HT-29 (cell line): Measurements from ENCODE around the gene KRTAP20-1. TPM values are rescaled to one million over a fixed set of nuclear protein-coding genes. Genes with fewer than 3 reads are reported as not detected.

ENCODE experiments used
- DNase-seq: peaks from one replicate; pipeline ENCODE4 v3.0.0-alpha.2; 2015; ENCODE audit warnings: low spot score
- total RNA-seq: library from RNA; depleted of rRNA; stranded (reverse); fragments of >200 nt; shearing (Covaris generic); gene quantifications from 2 replicates; pipeline ENCODE4 v1.2.3, GENCODE V29; 2014; rRNA removed

Gene KRTAP20-1, protein sequence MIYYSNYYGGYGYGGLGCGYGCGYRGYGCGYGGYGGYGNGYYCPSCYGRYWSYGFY
- not detected in 2 replicates for total RNA-seq

- DNase-seq: no peak
Observed at GRCh38 chr21:30616125-30616524, at the start of gene KRTAP20-1. KRTAP20-1 (plus strand) TSS chr21:30616425; CDS start chr21:30616455, 30 bp downstream.

GRCh38 chr21:30567617-30568016 lies 48.6 kb upstream of the KRTAP20-1 start:
- DNase-seq: no peak

- DNase-seq: no peak
Observed at GRCh38 chr21:30577766-30578165, 38.5 kb upstream of the KRTAP20-1 start.

- no peak for DNase-seq
Observed at GRCh38 chr21:30579346-30579745, 36.9 kb upstream of the KRTAP20-1 start.

DNA sequence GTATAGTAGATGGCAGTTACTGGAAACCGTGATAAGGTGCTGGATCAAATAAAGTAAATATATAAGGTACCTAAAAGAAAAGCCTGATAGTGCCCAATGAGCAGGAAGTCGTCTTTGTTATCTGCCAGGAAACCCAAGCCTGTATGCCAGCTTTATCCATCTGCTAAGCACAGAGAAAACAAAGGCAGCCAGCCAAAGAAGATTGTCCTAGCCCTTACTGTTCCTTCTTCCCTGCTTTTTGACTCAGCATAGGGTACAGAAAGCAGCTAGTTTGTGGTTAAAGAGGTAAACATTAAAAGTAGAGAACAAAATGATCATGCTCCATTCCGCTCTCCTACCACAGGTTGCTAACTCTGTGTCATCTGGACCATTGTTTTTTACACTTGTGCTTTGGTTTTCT lies 36.1 kb upstream of the KRTAP20-1 start:
- no peak for DNase-seq

- no peak for DNase-seq
Observed at GRCh38 chr21:30582870-30583269, 33.4 kb upstream of the KRTAP20-1 start.

DNA sequence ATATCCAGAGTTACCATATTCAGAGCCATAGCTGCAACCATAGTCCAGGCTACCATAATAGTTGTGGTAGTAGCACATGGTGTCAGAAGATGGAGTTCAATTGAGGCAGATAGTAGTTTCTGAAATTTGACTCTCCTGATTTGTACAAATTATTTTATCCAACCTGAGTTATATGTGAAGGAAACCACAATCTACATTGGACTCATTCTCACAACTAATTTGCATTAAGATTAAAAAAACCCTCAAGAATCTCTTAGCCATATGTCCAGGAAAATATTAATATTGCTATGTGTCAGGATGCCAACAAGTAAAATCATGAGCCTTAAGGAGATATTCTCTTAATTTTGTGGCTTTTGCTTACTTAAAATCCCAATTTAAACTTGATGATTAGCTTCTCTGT lies 25.9 kb upstream of the KRTAP20-1 start, which contains the start of gene KRTAP22-2:
KRTAP22-2 (minus strand) TSS at position 101 of the 400 bp plus-strand sequence.
- DNase-seq: no peak

GRCh38 chr21:30592140-30592539 lies 24.1 kb upstream of the KRTAP20-1 start, which contains the start of gene KRTAP6-3:
KRTAP6-3 (plus strand) TSS chr21:30592440; CDS start chr21:30592446, 6 bp downstream.
- no peak for DNase-seq

DNA sequence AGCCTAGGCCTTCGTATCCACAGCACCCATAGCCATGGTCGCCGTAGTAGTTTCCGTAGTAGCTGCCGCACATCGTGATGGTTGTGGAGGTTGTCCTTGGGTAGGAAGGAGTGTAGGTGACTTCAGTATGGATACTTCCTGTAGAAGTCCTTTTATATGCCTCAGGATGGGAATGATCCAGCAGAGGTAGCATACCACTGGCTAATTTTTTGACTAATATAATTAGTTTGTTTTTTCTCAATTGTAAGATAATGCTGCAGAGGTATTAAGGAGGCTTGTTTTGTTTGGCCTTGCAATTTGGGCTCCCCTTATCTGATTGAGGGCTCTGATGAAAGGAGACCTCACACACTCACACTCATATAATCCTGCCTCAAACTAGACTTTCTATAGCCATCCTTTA lies 17.4 kb upstream of the KRTAP20-1 start, which contains the start of gene KRTAP6-2:
KRTAP6-2 (minus strand) TSS at position 101 of the 400 bp plus-strand sequence; CDS start at position 73, 28 bp downstream.
- no peak for DNase-seq

DNA sequence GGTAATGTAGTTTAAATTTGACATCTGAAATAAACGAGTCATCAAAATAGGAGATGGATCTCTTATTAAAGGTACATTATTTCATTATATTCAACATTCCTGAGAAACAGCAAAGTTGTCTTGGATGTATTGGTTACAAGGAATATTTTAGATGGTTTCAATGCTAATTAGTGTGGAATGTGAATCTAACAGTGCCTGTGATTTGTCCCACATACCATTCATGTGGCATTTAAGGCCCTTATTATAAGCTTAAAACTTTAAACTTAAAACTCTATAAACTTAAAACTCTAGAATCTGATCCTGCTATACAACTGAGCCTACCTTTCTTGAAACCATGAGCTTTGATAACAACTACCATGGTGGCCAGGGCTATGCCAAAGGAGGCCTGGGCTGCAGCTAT lies 15.4 kb upstream of the KRTAP20-1 start, which contains the start of gene KRTAP22-1:
KRTAP22-1 (plus strand) TSS at position 301 of the 400 bp plus-strand sequence.
- DNase-seq: no peak

- peak; percentile 1 for DNase-seq
Observed at GRCh38 chr21:30605968-30606367, 10.3 kb upstream of the KRTAP20-1 start.

DNA sequence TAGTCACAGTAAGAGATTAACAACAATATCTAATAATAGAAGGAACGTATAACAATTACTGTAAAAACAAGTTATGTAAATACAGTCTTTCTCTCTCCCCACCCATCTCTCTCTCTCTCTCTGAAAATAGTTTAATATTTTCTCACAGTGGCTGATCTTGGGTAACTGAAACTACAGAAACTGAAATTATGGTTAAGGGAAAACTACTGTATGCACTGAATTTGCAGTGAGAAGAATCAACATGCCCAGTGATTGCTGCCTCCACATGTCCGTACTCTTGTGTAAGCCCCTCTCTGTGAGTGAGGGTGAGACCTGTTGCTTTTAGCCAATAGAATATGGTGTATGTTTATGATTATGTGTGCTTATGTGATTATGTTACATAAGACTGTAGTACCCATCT lies 4.1 kb upstream of the KRTAP20-1 start:
- DNase-seq: no peak

DNA sequence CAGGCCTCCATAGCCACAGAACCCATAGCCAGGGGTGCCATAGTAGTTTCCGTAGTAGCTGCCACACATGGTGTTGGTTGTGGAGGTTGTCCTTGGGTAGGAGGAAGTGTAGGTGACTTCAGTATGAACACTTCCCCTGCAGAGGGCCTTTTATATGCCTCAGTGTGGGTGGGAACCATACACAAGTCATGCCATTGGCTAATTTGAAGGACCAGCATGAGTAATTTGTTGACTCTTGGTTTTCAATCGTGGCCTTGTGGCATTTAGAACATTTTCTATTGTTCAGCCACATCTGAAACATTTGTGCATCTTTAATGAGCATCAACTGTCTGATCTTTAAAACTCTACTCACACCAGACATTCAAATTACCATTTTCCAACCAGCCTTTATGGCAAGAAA lies 2.4 kb upstream of the KRTAP20-1 start, which contains the start of gene KRTAP6-1:
KRTAP6-1 (minus strand) TSS at position 95 of the 400 bp plus-strand sequence; CDS start at position 69, 26 bp downstream.
- no peak for DNase-seq

DNA sequence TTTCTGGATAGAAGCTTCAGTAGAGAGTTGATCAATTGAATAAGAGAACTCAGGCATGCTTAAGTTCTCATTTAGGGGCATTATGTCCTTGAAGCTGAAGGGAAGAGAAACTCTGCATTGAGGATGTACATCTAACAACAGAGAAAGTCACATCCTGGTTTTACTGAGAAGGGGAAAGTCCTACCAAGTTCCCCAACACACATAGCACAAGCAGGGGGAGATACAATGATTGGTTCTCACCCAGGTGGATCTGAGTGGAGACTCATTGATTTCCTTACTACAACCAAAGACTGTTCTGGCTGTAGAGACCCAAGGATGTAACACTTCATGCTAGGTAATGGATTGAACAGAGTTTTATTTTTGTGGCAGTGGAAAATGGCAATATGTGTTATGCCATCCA lies 1.0 kb upstream of the KRTAP20-1 start:
- no peak for DNase-seq

DNA sequence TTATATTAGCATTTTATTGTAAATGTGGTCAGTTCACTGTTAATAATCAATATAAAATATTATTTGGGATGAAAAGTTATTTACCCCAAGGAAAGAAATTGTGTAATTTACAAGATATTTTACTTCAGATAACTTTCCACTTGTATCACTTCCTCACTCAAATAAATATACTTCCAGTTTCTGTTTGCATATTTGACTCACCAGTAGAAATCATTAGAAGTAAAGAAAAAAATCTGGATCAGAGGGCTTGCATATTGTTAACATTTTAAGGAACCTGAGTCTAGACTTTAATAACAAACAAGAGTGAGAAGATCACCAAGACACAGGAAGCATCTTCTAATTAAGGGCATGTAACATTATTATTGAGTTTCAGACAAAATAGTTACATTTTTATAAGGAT lies 3.9 kb downstream of the KRTAP20-1 start:
- no peak for DNase-seq

GRCh38 chr21:30620522-30620921 lies 4.3 kb downstream of the KRTAP20-1 start, which contains the start of gene KRTAP20-4:
KRTAP20-4 (plus strand) TSS chr21:30620627.
- no peak for DNase-seq

DNA sequence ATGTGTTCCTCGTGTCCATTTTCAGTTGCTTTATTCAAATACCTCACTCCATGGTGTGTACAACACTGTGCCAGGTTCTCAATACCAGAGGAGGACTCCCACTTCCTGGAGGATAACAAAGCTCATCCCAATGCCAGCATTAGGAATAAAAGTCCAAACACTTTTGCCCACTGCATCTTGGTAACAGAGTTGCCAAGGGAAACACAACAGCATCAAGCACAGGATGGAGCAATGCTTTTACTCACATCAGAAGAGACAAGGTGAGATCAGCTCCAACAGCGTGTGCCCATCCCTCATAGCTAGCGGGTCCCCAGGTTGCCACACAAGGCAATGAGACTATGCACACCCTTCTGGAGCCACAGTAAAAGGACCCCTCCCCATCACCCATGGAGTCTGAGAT lies 7.1 kb downstream of the KRTAP20-1 start:
- DNase-seq: no peak

DNA sequence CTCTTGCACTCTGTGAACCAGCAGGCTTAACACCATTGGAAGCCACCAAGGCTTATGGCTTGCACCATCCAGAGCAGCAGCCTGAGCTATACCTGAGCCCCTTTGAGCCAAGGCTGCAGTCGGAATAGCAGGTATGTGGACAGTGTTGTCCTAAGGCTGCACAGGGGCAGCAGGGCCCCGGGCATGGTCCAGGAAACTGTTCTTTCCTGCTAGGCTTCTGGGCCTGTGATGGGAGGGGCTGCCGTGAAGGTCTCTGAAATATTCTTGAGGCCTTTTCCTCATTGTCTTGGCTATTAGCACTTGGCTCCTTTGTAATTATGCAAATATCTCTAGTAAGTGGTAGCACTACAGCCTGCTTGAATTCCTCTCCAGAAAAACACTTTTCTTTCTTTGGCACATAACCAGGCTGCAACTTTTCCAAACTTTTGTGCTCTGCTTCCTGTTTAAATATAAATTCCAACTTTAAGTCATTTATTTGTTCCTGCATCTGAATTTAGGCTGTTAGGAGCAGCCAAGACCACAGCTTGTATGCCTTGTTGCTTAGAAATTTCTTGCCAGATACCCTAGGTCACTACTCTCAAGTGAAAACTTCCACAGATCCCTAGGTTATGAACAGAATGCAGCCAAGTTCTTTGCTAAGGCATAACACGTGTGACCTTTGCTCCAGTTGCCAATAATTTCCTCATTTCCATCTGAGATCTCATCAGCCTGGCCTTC lies 9.4 kb downstream of the KRTAP20-1 start:
- DNase-seq: no peak

- DNase-seq: no peak
Observed at GRCh38 chr21:30628109-30628508, 11.9 kb downstream of the KRTAP20-1 start.

DNA sequence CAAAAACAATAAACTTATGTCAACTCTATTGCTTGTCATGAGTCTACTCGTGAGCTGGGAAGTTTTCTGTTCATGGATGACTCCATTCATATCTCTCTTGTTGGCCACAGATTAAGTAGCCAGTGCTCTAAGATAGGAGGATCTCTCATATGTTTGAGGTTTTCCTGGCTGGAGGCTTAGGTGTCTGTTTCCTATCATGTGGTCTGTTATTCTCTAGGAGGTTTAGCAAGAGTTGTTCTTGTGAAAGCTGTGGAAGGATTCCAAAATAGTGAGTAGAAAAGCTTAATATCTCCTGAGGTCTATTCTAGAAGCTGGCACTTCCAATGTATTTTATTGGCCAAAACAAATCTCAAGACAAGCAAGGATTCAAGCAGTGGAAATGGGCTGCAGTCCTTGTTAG lies 13.0 kb downstream of the KRTAP20-1 start:
- DNase-seq: no peak

DNA sequence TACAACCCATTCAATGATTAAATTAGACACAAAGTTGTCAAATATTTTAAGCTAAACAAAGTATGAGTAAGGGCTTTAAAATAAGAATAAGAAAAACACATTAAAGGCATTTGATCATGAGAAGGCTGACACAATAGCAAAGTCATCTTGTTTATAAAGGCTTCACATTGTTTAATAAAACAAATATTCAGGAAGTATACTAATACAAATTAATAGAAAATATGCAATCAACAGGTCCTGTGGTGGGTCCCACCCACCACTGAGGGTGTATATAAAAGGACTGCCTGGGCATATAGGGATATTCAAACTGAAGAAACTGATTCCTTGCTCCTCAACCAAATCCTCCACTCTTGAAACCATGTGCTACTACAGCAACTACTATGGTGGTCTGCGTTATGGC lies 18.7 kb downstream of the KRTAP20-1 start, which contains the start of gene KRTAP20-2:
KRTAP20-2 (plus strand) TSS at position 301 of the 400 bp plus-strand sequence; CDS start at position 359, 58 bp downstream.
- DNase-seq: no peak

DNA sequence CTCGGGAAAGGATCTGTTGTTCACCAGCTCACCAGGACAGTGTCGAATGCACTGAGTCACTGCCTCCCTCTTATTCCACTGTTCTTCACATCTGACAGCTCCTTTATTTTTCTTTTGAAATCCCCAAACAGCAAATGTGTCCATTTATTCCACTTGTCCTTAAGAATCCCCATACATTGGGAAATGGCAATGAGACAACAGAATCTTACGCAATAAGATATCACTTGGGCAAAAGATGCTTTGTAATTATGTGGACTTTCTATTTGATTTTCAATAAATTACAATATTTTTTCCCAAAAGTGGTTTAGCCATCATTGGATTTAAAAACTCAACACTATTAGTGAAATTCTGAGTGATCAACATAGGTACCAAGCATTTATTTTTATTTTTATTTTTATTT lies 22.5 kb downstream of the KRTAP20-1 start:
- DNase-seq: no peak

GRCh38 chr21:30642564-30642963 lies 26.3 kb downstream of the KRTAP20-1 start, which contains the start of gene KRTAP20-3:
KRTAP20-3 (plus strand) TSS chr21:30642864.
- DNase-seq: no peak
